ENCODE data around the gene LAMTOR4.

GRCh38 chr7:100099452-100099851 lies 49.3 kb upstream of the LAMTOR4 start:
- TF ChIP-seq EZH2 (IDR thresholded peaks at IDR 0.05) = no peak
- TF ChIP-seq FOXP2 (optimal IDR thresholded peaks at IDR 0.05; ENCODE audit: control extremely low read depth, extremely low read length, insufficient read depth) = no peak
